Measurements from ENCODE around the gene PNPLA2.

PNPLA2 gene

GRCh38 chr11:818396-819128 is at the start of gene PNPLA2:
TSS of gene PNPLA2 (plus strand) at chr11:818914. CDS start at chr11:819719, 805 bp downstream.
- no peak for DNase-seq

DNA sequence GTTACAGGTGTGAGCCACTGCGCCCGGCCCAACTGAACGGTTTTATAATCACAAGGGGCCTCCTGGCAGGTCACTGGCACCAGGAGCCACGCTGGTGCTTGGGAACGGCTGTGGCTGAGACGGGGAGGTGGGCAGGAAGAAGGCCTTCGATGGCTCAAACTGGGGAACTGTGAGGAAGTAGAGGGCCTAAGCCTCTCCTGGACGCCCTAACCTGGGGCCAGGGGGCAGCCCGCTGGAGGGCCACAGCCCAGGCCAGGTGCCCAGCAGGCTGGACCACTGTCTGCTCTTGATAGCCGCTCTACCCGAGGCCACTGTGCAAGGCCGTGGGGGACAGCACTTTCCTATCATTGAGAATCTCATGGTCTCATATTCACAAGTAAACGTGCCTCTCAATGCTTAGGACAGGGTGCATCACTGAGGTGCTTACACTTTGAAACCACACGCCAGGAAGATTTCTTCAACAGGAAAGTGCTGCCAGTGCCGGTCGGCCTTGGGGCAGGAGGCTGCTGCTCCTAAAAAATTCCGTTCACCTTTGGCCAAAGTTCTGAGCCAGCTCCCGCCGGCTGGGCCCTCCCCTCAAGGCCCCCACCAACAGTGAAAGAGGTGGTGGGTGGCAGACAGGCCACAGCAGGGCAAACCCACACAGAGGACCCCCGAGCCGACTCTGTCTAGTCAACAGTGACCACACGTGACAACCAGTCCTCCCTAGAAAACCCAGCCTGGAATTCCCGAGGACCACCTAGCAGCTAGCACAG is 48.6 kb upstream of the PNPLA2 start:
- DNase-seq, result no peak

- DNase-seq, result no peak
Measured at GRCh38 chr11:770642-771616, 47.8 kb upstream of the PNPLA2 start.

GRCh38 chr11:771617-772204 is 47.0 kb upstream of the PNPLA2 start:
- no peak for DNase-seq

DNA sequence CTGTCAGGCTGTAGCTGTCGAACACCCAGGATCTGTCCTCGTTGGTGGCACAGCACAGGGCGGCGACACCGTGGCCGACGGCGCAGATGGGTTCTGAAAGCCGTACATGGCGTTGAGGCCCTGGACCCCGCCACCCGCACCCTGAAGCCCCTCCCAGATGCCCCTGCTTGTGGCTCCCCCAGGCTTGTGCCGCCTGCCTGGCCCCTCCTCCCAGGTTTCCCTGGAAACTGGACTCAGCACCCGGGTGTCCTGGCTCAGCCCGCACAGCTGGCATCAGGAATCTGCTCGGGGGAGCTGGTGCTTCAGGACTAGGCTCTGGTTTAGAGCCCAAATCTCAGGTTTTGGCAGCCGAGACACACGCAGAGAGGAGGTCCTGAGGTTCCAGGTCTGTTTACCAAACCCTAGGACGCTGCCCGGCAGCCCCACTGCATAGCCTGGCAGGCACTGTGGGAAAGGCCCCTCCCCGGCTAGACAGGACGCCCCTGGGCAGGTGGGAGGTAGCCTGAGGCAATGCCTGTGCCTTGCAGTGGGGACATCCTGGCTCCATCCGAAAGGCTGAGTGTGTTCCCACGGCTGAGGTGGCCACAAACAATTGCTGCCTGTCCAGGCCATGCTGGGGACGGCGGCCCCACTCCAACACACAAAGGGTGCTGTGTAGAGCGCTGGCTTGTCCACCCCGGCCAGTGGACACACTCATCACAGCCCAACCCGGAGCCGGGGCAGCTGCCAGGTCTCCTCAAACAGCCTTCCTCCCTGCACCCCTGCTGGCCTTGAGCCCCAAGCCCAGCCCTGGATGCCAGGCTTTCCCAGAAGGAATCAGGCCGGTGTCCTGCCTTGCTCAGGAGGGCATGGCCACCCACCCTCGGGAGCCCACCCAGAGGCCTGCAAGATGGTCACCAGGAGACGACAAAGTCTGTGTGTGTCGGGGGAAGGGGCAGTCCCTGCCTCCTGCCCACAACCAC is 46.0 kb upstream of the PNPLA2 start:
- peak; percentile 60 for DNase-seq

DNA sequence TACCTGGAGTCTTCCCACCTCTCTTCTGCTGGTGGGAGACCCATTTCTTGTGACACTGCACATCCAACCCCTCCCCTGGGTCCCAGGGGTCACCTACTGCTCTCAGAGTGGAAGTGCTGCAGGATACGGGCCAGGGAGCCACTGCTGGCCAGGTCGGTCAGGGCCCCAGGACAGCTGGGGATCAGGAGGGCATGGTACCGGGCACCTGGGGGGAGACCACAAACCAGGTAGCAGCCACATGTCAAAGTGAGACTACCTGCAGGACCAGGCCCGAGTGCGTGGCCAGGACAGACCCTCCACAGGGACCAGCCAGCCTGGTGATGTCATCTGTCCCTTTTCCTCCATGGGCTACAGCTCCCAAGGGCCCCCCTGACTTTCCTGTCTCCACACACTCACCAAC is 45.3 kb upstream of the PNPLA2 start:
- no peak for DNase-seq

- no peak for DNase-seq
Measured at GRCh38 chr11:773830-774229, 44.9 kb upstream of the PNPLA2 start.

GRCh38 chr11:774873-775592 is 43.7 kb upstream of the PNPLA2 start:
- peak; percentile 62 for DNase-seq

GRCh38 chr11:776263-776560 is 42.5 kb upstream of the PNPLA2 start:
- no peak for DNase-seq

DNA sequence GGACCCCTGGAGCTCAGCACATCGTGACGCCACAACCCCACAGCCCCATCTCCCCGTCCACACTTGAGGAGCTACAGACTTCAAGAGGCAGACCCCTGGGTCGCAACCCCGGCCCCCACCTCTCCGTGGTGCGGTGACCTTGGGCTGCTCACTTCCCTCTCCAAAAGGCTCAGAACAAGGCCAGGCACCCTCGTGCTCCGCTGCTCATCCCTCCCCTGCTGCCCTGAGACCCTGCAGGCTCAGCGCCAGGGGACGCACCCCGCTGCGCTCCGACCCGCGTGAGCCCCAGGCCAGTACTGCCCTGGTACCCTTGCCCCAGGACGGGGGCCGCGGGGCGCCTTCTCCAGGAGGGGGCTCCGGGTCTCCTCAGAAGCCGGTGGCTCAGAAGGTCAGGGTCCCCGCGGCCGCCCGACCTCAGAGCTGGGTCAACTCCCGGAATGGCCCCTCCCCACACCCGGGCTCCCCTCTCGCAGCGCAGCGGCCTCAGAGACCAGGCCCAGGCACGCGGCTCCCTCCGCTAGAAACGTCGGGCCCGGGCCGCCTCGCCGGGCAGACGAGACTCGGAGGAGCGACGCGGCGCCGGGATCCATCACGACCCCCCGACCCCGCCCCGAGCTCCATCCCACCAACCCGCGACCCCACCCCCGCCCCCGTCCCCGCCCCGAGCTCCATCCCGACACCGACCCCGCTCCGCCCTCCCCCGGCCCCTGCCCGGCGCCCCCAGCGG is 42.0 kb upstream of the PNPLA2 start:
- DNase-seq, result peak; percentile 72

GRCh38 chr11:777288-778255 is 41.1 kb upstream of the PNPLA2 start, which contains the start of gene GATD1:
TSS of gene GATD1 (minus strand) at chr11:777487. CDS start at chr11:777462, 25 bp downstream.
- peak; percentile 95 for DNase-seq

DNA sequence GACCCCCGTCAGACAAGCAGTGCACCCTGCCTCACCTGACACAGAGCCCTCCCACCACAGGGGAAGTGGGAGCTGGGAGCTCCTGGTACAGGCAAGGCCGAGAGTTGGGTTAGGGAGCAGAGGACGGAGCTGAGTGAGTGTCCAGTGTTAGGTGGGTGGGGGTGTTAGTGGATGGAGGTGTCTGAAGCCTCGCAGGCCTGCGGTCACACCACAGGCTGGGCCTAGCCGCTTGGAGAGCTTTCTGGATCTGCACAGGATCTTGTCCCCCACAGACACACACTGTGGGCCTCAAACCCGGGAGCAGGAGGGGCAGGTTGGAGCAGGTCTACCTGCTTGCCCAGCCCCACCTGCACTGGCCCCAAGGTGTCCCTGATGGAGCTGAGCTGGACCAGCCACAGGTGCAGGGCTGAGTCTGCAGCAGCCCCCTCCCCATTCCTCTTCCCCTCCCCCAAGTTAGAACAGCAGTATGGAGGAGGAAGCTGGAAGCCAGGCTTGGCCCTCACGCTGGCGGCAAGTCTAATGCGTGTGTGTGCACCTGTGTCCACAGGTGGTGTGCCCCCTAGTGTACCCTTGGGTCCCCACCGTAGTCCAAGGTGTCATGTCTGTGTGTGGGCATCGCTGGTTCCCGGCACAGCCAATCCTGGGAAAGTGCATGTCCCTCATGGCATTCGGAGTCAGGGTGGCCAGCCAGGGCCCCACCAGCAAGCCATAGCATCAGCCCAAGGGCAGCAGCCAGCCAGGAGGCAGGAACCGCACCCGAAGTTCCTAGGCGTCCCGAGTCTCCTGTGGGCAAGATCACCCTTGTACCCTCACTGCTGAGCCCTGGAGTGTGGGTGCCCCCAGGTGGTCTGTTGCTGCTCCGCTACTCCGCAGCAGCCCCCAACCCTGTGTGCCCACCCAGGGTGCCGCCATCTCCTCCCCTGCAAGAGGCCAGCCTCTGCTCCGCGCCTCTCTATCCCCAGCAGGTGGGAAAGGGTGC is 39.4 kb upstream of the PNPLA2 start:
- no peak for DNase-seq

- no peak for DNase-seq
Measured at GRCh38 chr11:779955-780532, 38.7 kb upstream of the PNPLA2 start.

DNA sequence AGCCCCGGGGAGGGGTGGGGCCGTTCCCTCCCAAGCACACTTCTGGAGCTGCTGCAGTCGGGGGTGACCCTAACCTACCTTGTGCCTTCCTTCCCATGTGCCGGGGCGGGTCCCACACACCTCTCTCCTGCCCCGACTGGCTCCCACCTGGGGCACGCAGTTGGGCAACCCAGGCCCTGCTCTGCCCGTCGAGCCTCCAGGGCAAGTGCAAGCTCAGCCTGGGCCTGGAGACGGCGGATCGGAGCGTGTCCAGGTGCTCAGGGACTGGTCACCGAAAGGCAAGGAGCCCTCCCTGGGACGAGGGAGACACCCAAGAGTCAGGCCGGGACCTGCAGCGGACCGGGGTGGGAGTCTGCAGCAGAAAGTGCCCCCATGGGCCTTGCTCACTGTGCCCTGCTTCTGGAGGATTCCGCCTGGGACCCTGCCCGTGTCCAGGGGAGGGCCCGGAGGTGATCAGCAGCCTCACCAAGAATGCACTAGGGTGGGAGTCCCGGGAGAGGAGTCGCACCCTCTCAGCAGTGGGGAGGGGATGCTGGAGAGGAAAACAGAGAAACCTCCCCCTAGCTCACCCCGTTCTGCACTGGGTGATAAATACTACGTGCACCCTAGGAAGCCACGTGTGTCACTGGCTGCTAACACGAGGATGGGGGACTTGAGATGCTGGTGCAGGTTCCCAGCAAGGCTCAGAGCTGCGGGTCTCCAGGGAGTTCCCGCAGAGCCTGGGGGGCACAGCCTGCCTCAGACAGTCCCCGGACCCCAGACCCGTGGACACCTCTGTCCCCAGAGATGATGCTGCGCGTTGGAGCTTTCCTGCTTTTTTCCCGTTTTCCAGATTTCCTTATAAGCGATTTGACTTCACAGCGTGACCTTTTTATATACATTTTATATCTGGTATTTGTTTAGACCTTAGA is 36.2 kb upstream of the PNPLA2 start:
- DNase-seq, result no peak

DNA sequence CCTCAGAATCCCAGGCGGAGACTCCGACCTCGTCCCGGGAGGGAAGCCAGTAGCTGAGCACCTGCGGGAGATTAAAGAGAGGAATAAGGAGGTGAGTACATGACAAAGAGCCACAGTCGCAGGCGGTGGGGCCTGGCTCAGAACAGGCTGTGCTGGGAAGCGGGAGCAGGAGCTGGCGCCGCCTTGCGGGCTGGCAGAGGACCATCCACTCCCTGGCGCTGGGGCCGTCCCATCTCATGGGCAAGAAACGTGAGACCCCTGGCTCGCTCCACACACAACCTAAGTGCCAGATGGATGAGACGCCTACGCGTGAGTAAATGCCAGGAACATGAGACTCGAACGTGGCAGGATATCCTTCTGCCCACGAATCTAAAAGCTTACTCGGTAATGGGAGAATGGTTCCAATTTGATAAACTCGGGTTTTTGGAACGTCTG is 35.1 kb upstream of the PNPLA2 start:
- DNase-seq, result peak; percentile 97

Data from islet precursor cell (in vitro differentiated cells).